Stimulated activated CD4-positive, alpha-beta T cell treated with anti-CD3 and anti-CD28 coated beads, Interleukin-4, amount 100 ng/mL, for 1 hour (primary cell): ENCODE results near the gene PRAMEF13.
"Not testable (repeated sequence)": the region's sequence is repeated elsewhere in the genome, so short reads cannot be mapped to it uniquely, and the experiment has no call there.

Experiments used
- DNase-seq: peaks from one replicate; pipeline ENCODE4 v3.0.0-alpha.2; 2020

Gene PRAMEF13

GRCh38 chr1:13201309-13201708 lies at the start of gene PRAMEF13:
Gene PRAMEF13, minus strand, starts transcription at chr1:13201409. Its CDS starts 1,820 bp downstream, at chr1:13199589.
- not testable (repeated sequence) for DNase-seq

- DNase-seq, result not testable (repeated sequence)
Observed at GRCh38 chr1:13247122-13247521, 45.9 kb upstream of the PRAMEF13 start.

GRCh38 chr1:13246554-13246871 lies 45.3 kb upstream of the PRAMEF13 start:
- DNase-seq, result not testable (repeated sequence)

- DNase-seq, result not testable (repeated sequence)
Observed at GRCh38 chr1:13245841-13246553, 44.8 kb upstream of the PRAMEF13 start.

- DNase-seq, result not testable (repeated sequence)
Observed at GRCh38 chr1:13243536-13244263, 42.5 kb upstream of the PRAMEF13 start.

- not testable (repeated sequence) for DNase-seq
Observed at GRCh38 chr1:13239633-13240032, 38.4 kb upstream of the PRAMEF13 start.

GRCh38 chr1:13237572-13237971 lies 36.4 kb upstream of the PRAMEF13 start:
- DNase-seq, result not testable (repeated sequence)

- not testable (repeated sequence) for DNase-seq
Observed at GRCh38 chr1:13234057-13234456, 32.8 kb upstream of the PRAMEF13 start.

- DNase-seq, result not testable (repeated sequence)
Observed at GRCh38 chr1:13232056-13232455, 30.8 kb upstream of the PRAMEF13 start.

- not testable (repeated sequence) for DNase-seq
Observed at GRCh38 chr1:13231061-13231750, 30.0 kb upstream of the PRAMEF13 start.

GRCh38 chr1:13230601-13231000 lies 29.4 kb upstream of the PRAMEF13 start:
- not testable (repeated sequence) for DNase-seq

- not testable (repeated sequence) for DNase-seq
Observed at GRCh38 chr1:13230096-13230495, 28.9 kb upstream of the PRAMEF13 start.

- DNase-seq, result peak; percentile 36
Observed at GRCh38 chr1:13228343-13228781, 27.2 kb upstream of the PRAMEF13 start.

- DNase-seq, result not testable (repeated sequence)
Observed at GRCh38 chr1:13227271-13228055, 26.3 kb upstream of the PRAMEF13 start.

GRCh38 chr1:13225675-13226204 lies 24.5 kb upstream of the PRAMEF13 start, which contains the start of gene PRAMEF18:
Gene PRAMEF18, minus strand, starts transcription at chr1:13226154. Its CDS starts 48 bp downstream, at chr1:13226106.
- DNase-seq, result not testable (repeated sequence)

- no peak for DNase-seq
Observed at GRCh38 chr1:13224480-13225060, 23.4 kb upstream of the PRAMEF13 start.

GRCh38 chr1:13222788-13223187 lies 21.6 kb upstream of the PRAMEF13 start:
- DNase-seq, result not testable (repeated sequence)

- not testable (repeated sequence) for DNase-seq
Observed at GRCh38 chr1:13219203-13219602, 18.0 kb upstream of the PRAMEF13 start.

- DNase-seq, result not testable (repeated sequence)
Observed at GRCh38 chr1:13216619-13217018, 15.4 kb upstream of the PRAMEF13 start.

- not testable (repeated sequence) for DNase-seq
Observed at GRCh38 chr1:13208712-13209111, 7.5 kb upstream of the PRAMEF13 start.

- DNase-seq, result not testable (repeated sequence)
Observed at GRCh38 chr1:13171548-13171947, 29.7 kb downstream of the PRAMEF13 start, which contains the start of gene PRAMEF9. Gene PRAMEF9, plus strand, starts transcription at chr1:13171848. Its CDS starts 3,433 bp downstream, at chr1:13175281.

- not testable (repeated sequence) for DNase-seq
Observed at GRCh38 chr1:13165531-13165930, 35.7 kb downstream of the PRAMEF13 start, which contains the start of gene HNRNPCL4. Gene HNRNPCL4, minus strand, starts transcription at chr1:13165631. Its CDS starts 164 bp downstream, at chr1:13165467.
